SK-N-SH treated with all-trans-retinoic acid at 6 μM for 48 hours (cell line): Measurements from ENCODE around the gene TFB2M.
A peak's percentile ranks its signal among the peaks of the same experiment; 100 is the strongest.
"Not testable (repeated sequence)": the region's sequence is repeated elsewhere in the genome, so short reads cannot be mapped to it uniquely, and the experiment has no call there.

ENCODE experiments used
- ATAC-seq: fragments of 200-7000 bp; cut with Tn5 transposase; 3 replicates; pipeline ENCODE4 v1.9.1; 2020; ENCODE audit warnings: mild to moderate bottlenecking, moderate library complexity
- ARNTL ChIP-seq: fragments of 450-650 bp; formaldehyde crosslinking; IDR thresholded peaks from 2 replicates; pipeline ENCODE4 v1.5.0; 2020; ENCODE audit warnings: low read depth, mild to moderate bottlenecking, moderate library complexity, borderline replicate concordance
- BACH2 ChIP-seq: fragments of 250-450 bp; sonication (Bioruptor Pico); IDR thresholded peaks from 2 replicates; pipeline ENCODE4 v1.9.0; 2021; ENCODE audit warnings: mild to moderate bottlenecking, borderline replicate concordance
- CSDC2 ChIP-seq: fragments of 250-450 bp; sonication (Bioruptor Pico); IDR thresholded peaks from 2 replicates; pipeline ENCODE4 v1.5.0; 2020; ENCODE audit warnings: mild to moderate bottlenecking, moderate library complexity
- GLIS3 ChIP-seq: fragments of 250-450 bp; sonication (Bioruptor Pico); IDR thresholded peaks from 2 replicates; pipeline ENCODE4 v1.5.0; 2020; ENCODE audit warnings: mild to moderate bottlenecking, moderate library complexity
- ISL1 ChIP-seq: fragments of 250-450 bp; sonication (Bioruptor Pico); IDR thresholded peaks from 2 replicates; pipeline ENCODE4 v2.1.2; 2022; ENCODE audit warnings: mild to moderate bottlenecking, moderate library complexity
- OSR1 ChIP-seq: fragments of 250-450 bp; sonication (Bioruptor Pico); IDR thresholded peaks from 2 replicates; pipeline ENCODE4 v1.8.0; 2022; ENCODE audit warnings: moderate library complexity, mild to moderate bottlenecking, inconsistent platforms
- PATZ1 ChIP-seq: fragments of 250-450 bp; sonication (Bioruptor Pico); IDR thresholded peaks from 2 replicates; pipeline ENCODE4 v1.8.0; 2020; ENCODE audit warnings: mild to moderate bottlenecking, moderate library complexity, borderline replicate concordance
- POU6F1 ChIP-seq: fragments of 250-450 bp; sonication (Bioruptor Pico); IDR thresholded peaks from 2 replicates; pipeline ENCODE4 v1.8.0; 2021; ENCODE audit warnings: low read depth, mild to moderate bottlenecking, moderate library complexity, borderline replicate concordance
- PPARA ChIP-seq: fragments of 250-450 bp; sonication (Bioruptor Pico); IDR thresholded peaks from 2 replicates; pipeline ENCODE4 v1.5.0; 2020; ENCODE audit warnings: mild to moderate bottlenecking, borderline replicate concordance
- RARB ChIP-seq: fragments of 250-450 bp; sonication (Bioruptor Pico); IDR thresholded peaks from 2 replicates; pipeline ENCODE4 v1.8.0; 2021; ENCODE audit warnings: mild to moderate bottlenecking, moderate library complexity
- SNAI2 ChIP-seq: fragments of 250-450 bp; sonication (Bioruptor Pico); IDR thresholded peaks from 2 replicates; pipeline ENCODE4 v1.5.0; 2020; ENCODE audit warnings: mild to moderate bottlenecking, moderate library complexity
- TCF4 ChIP-seq: fragments of 250-450 bp; sonication (Bioruptor Pico); IDR thresholded peaks from 2 replicates; pipeline ENCODE4 v1.8.0; 2021; ENCODE audit warnings: mild to moderate bottlenecking, moderate library complexity, borderline replicate concordance
- TOX ChIP-seq: fragments of 250-450 bp; sonication (Bioruptor Pico); IDR thresholded peaks from 2 replicates; pipeline ENCODE4 v1.8.0; 2021; ENCODE audit warnings: mild to moderate bottlenecking, moderate library complexity, borderline replicate concordance
- TSHZ2 ChIP-seq: fragments of 250-450 bp; sonication (Bioruptor Pico); IDR thresholded peaks from 2 replicates; pipeline ENCODE4 v1.5.0; 2020; ENCODE audit warnings: mild to moderate bottlenecking, moderate library complexity
- ZC3H10 ChIP-seq: fragments of 250-450 bp; sonication (Bioruptor Pico); IDR thresholded peaks from 2 replicates; pipeline ENCODE4 v1.5.1; 2021; ENCODE audit warnings: mild to moderate bottlenecking, moderate library complexity
- ZFP30 ChIP-seq: fragments of 450-650 bp; formaldehyde crosslinking; IDR thresholded peaks from 2 replicates; pipeline ENCODE4 v1.5.0; 2022; ENCODE audit warnings: mild to moderate bottlenecking, moderate library complexity
- ZNF565 ChIP-seq: fragments of 450-650 bp; formaldehyde crosslinking; conservative IDR thresholded peaks from 2 replicates; pipeline ENCODE4 v1.5.0; 2020; ENCODE audit warnings: low read depth, mild to moderate bottlenecking, moderate library complexity
- ZNF70 ChIP-seq: fragments of 450-650 bp; formaldehyde crosslinking; IDR thresholded peaks from 2 replicates; pipeline ENCODE4 v1.5.0; 2020; ENCODE audit warnings: mild to moderate bottlenecking, moderate library complexity

TFB2M gene

GRCh38 chr1:246566128-246566812 lies at the start of gene TFB2M, which contains the start of gene CNST:
TSS of gene TFB2M (minus strand) at chr1:246566261. CDS start at chr1:246566138, 123 bp downstream.
TSS of gene CNST (plus strand) at chr1:246566456. CDS start at chr1:246591563, 25,107 bp downstream.
- peak; percentile 95 for ATAC-seq
- no peak for TF ChIP-seq OSR1
- no peak for TF ChIP-seq ZNF565
- no peak for TF ChIP-seq GLIS3 (CRISPR knock-in tag)
- no peak for TF ChIP-seq ISL1 (CRISPR knock-in tag)

GRCh38 chr1:246613096-246613758 lies 47.2 kb upstream of the TFB2M start:
- no peak for ATAC-seq
- TF ChIP-seq ZFP30 (CRISPR knock-in tag) = no peak
- no peak for TF ChIP-seq ZNF565
- TF ChIP-seq RARB (CRISPR knock-in tag) = no peak
- no peak for TF ChIP-seq SNAI2
- no peak for TF ChIP-seq CSDC2
- no peak for TF ChIP-seq PATZ1 (CRISPR knock-in tag)
- no peak for TF ChIP-seq ZC3H10 (CRISPR knock-in tag)
- no peak for TF ChIP-seq ARNTL
- no peak for TF ChIP-seq PPARA (CRISPR knock-in tag)
- no peak for TF ChIP-seq ZNF70 (CRISPR knock-in tag)
- no peak for TF ChIP-seq TCF4 (CRISPR knock-in tag)
- no peak for TF ChIP-seq ISL1 (CRISPR knock-in tag)

- ATAC-seq = peak; percentile 40
Measured at GRCh38 chr1:246609632-246610031, 43.6 kb upstream of the TFB2M start.

GRCh38 chr1:246608616-246609376 lies 42.7 kb upstream of the TFB2M start:
- TF ChIP-seq OSR1 (no peak), POU6F1 (CRISPR knock-in tag) (no peak), ZNF565 (no peak), TOX (CRISPR knock-in tag) (no peak)
- peak; percentile 89 for ATAC-seq

More at GRCh38 chr1:246609632-246610031, 43.6 kb upstream of the TFB2M start:
- TF ChIP-seq ISL1 (CRISPR knock-in tag) (peak; percentile 91), TCF4 (CRISPR knock-in tag) (no peak), PATZ1 (CRISPR knock-in tag) (peak; percentile 63; the same call in 1 of the 2 replicates), BACH2 (CRISPR knock-in tag) (no peak), ZC3H10 (CRISPR knock-in tag) (peak; percentile 64)
- TF ChIP-seq, all 23 proteins: peak for 3

GRCh38 chr1:246607462-246607861 lies 41.4 kb upstream of the TFB2M start:
- ATAC-seq = no peak
- TF ChIP-seq BACH2 (CRISPR knock-in tag) (no peak), ISL1 (CRISPR knock-in tag) (no peak), TCF4 (CRISPR knock-in tag) (no peak), CSDC2 (no peak), TSHZ2 (CRISPR knock-in tag) (no peak)

- not testable (repeated sequence) for ATAC-seq
Measured at GRCh38 chr1:246605231-246605630, 39.2 kb upstream of the TFB2M start.
